KOPT-K1 (cell line): Measurements from ENCODE around the gene NUP93.

Source experiments
- H3K27ac ChIP-seq: fragments of 200-600 bp; sonication (generic); 2 replicates; pipeline ENCODE4 v1.5.1; 2016; ENCODE audit warnings: antibody characterized with exemption, mild to moderate bottlenecking, low read depth, low read length; ENCODE audit not compliant: poor library complexity, severe bottlenecking
- H3K36me3 ChIP-seq: fragments of 200-600 bp; sonication (generic); 2 replicates; pipeline ENCODE4 v1.5.1; 2017; ENCODE audit warnings: antibody characterized with exemption, mild to moderate bottlenecking, low read length, moderate library complexity; ENCODE audit not compliant: insufficient read depth
- H3K9me3 ChIP-seq: fragments of 200-600 bp; sonication (generic); 2 replicates; pipeline ENCODE4 v1.5.1; 2017; ENCODE audit warnings: antibody characterized with exemption, low read length, mild to moderate bottlenecking; ENCODE audit not compliant: insufficient read depth, poor library complexity, severe bottlenecking

NUP93 gene

DNA sequence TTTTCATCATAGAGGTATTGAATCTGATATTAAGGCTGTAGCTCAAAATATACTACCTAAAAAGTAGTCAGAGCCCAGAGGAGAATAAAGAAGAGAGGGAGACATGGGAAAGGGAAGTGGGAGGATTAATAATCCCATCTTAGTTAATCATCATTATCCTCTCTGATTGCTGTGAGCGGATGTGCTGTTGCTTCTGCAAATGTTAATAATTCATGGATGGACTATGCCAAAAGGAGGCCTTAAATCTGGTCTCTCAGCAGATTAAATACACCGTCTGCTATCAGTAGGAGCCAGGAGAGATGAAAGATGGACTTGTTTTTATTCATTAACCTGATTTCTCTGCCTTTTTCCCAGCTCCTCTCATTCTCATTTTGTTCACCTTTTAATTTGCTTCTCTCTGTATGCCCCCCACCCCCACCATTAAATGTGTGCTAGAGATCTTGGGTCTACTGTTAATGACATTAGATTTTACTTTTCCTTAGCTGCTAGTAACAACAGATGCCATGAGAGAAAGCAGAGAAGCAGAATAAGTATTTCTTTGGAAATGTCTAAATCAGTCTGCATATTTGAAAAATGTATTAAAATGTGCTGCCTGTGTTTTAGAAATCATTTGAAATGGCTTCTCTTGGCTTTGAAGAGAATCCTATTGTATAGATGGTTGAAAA, 44.2 kb downstream of the NUP93 start:
- no peak overlapping the region for H3K27ac ChIP-seq
- H3K36me3 ChIP-seq = no peaks in the 10 kb centered on the region
- no peaks in the 10 kb centered on the region for H3K9me3 ChIP-seq

DNA sequence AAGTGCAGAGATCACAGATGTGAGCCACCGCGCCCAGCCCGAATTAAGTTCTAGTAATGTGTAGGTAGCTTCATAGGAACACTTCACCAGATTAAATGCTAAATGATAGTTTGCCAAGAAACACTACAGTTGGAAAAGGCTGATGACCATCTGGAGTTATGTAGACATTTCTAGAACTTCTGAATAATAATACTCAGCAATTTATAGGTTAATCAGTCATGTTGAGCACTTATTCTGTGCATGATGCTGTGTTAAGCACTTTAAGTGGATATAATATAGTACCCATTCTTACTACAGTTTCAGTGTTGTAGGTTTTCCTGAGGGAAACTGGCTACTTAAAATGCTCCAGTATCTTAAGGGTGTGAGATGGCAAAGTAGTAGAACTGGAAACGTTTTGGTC, 45.2 kb downstream of the NUP93 start:
- Histone ChIP-seq H3K36me3 (no peaks in the 10 kb centered on the region), H3K9me3 (no peaks in the 10 kb centered on the region), H3K27ac (no peak overlapping the region)

DNA sequence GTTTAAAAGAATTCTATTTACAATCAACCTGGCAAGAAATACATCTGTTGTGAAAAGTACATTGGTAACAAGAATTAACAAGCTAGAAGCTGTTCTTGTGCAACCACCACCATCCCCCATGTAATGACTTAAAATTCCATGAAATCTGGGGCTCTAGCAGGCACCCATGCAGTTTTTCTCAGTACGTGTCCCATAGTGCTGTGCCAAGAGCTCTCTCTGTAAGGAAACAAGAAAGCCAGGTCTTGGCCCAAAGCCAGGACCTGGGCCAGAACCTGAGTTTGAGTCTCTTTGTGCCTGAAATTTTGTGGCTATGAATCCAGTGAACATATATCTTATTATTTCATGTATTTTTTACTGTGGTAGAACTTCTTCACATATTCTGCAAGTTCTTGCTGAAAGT, 46.6 kb downstream of the NUP93 start:
- Histone ChIP-seq H3K27ac (no peak overlapping the region), H3K36me3 (no peaks in the 10 kb centered on the region), H3K9me3 (no peaks in the 10 kb centered on the region)

DNA sequence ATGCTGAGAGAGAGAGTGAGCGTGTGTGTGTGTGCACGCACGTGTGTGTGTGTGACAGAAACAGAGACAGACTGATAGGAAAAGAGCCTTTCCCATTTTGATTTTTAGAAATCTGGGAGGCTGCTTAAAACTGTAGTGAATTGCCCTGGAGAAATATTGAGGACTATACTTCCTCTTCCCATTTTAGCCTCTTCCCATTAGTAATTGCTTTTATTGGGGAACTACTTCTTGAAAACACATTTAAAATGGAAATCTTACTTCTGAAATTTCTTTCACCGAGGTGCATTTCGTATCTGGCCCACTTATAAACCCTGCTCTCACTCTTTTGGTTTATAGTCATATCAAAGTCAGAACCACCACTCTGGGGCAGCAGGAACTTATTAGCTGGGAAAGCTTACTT, 47.1 kb downstream of the NUP93 start:
- Histone ChIP-seq H3K27ac (no peak overlapping the region), H3K36me3 (no peaks in the 10 kb centered on the region), H3K9me3 (no peaks in the 10 kb centered on the region)

DNA sequence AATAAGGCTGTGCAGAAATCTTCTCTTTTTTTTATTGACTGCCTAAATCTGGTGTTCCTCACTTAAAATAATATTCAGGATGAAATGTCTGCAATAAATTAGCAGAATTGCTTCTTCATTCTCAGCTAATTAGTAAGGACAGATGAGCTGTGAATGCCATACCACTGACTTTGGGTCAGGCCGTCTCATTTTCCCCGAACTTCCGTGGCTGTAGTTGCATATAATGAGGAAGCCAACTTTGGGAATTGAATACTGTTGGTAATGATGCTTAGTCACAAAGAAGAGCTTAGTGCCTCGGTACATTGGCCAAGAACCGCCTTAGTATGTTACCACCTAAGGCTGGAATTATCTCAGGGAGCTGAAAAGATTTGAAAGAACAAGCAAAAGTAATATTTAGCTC, 47.6 kb downstream of the NUP93 start:
- Histone ChIP-seq H3K9me3 (no peaks in the 10 kb centered on the region), H3K27ac (no peak overlapping the region)

DNA sequence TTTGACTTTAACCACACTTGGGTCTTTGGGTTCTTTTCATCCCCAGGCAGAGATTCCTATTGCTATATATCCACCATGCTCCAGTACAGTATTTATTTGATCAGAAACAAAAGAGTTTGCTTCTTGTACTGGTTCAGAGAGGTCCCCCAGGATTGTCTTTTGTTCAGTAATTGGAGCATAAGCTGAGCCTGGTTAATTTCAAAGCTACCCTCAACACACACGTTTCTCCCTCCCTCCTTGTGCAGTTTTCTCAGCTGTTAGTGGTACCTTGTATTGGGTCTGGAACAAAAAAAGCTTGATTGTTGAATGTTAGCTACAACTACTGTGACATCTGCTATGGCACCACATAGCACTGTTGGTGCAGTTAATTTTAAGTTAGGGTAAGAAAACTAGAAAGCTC, 50.0 kb downstream of the NUP93 start:
- no peak overlapping the region for H3K27ac ChIP-seq
- no peaks in the 10 kb centered on the region for H3K36me3 ChIP-seq
- H3K9me3 ChIP-seq = no peaks in the 10 kb centered on the region

More for the DNA sequence above, 47.6 kb downstream of the NUP93 start:
- no peaks in the 10 kb centered on the region for H3K36me3 ChIP-seq

DNA sequence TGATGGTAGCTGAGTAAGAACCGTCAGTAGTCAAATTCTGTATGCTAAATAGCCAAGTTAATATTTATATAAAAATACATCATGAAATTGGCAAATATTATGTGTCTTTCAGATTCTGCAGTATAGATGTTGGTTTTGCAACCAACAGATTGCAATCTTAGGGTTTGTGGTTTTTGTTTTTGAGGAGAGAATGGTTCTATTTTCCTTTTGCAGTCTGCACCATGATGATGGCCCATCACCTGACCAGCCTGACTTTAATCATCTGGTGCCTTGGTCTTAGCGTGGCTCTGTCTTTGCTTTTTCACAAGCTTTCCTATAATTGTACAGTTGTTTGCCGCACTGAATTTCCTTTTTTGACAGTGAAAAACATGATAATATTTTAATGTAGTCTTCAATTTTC, 50.7 kb downstream of the NUP93 start:
- no peaks in the 10 kb centered on the region for H3K36me3 ChIP-seq
- no peak overlapping the region for H3K27ac ChIP-seq
- H3K9me3 ChIP-seq = no peaks in the 10 kb centered on the region

DNA sequence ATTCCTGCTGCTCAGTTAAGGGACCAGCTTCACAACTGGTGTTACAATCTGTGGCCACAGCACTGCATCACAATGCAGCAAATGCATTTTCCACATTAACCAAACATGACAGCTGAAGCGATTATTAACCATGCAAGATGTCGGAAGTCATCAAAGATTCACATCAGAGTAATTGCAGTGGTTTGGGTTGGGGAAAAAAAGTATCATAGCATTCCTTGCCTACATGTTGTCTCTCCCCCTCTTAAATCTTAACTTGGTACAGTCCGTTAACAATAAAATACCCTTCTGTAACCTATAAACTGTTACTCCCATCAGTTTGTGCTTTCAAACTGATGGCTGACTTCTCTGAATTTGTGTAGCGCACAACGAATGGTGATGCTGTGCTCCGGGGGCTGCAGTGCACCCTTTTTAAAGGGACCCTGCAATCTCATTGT, 51.6 kb downstream of the NUP93 start:
- H3K27ac ChIP-seq = no peak overlapping the region
- no peaks in the 10 kb centered on the region for H3K9me3 ChIP-seq
- no peaks in the 10 kb centered on the region for H3K36me3 ChIP-seq

DNA sequence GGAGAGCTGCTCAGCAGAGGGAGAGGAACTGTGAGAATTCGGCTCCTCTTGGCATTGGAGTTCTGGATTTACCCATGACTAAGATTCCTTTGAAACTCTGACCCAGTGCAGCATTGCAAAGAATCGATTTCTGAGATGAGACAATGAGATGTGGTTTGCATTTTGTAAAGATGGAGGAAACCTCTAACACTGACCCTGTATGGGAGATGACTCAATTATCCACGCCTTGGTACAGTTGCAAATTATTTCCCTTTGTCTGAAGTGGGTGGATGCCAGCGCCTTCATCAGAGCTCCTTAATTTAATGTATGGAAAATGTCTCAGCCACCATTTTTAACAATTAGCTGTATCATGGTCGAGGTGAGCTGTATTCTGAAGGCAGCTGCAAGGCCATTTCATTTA, 53.4 kb downstream of the NUP93 start:
- no peaks in the 10 kb centered on the region for H3K9me3 ChIP-seq
- H3K27ac ChIP-seq = no peak overlapping the region
- peaks cover 7% of the 10 kb centered on the region; the same call in 1 of the 2 replicates for H3K36me3 ChIP-seq

DNA sequence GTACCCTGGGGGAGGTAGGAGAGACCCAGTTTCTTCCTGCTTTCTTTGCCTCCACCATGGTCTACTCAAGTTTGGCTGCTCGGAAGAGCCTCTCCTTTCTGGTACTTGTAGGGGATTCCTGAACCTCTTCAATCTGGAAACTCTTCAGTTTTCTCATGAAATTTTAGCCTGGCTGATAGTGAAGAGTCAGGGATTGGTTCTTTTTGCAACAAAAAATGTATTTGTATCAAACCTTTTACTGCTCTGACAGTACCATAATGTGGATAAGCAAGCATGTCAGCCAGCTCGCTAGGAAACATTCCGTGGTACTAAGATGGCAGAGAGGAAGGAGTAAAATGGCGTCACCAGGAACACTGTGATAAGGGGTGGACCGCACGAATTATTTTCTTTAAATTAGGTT, 55.4 kb downstream of the NUP93 start:
- Histone ChIP-seq H3K9me3 (no peaks in the 10 kb centered on the region), H3K27ac (no peak overlapping the region), H3K36me3 (peaks cover 7% of the 10 kb centered on the region; the same call in 1 of the 2 replicates)

DNA sequence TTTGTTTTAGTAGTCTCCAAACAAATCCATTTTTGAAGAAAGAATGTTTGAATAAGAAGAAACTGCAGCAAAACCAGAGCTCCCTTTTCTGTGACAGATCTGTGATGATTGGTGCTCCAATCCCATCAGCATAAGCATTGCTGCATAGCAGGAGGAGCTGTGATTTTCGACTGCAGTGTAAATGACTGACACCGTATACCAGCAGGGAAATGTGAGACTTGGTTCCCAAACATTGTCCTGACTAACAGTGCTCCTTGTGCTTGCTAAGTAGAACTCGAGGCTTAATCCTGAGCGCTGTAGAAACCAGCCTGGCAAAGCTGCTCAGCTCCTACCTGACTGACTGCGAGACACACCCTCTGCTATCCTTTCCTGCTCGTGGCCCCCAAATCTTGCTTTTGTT, 57.2 kb downstream of the NUP93 start:
- no peaks in the 10 kb centered on the region for H3K9me3 ChIP-seq
- H3K36me3 ChIP-seq = peaks cover 7% of the 10 kb centered on the region; the same call in 1 of the 2 replicates
- H3K27ac ChIP-seq = no peak overlapping the region

DNA sequence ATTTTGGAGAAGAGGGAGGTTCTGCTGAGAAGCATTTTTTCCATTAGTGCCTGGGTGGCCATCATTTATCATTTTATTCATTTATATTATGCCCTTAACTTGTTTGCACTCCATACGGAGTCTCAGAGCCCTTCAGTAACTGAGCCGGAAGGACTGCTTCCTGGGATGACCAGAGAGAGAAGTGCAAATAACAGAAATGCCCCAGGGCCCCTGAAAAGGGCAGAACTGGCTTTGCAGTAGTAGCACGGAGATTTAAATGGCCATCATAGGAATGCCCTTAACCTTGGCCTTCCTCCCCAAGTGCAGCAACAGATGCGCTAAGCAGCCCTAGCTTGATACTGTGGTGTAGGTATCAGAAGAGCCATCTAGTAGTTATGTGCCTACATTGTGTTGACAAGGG, 58.5 kb downstream of the NUP93 start:
- Histone ChIP-seq H3K27ac (no peak overlapping the region), H3K36me3 (peaks cover 7% of the 10 kb centered on the region; the same call in 1 of the 2 replicates), H3K9me3 (no peaks in the 10 kb centered on the region)

DNA sequence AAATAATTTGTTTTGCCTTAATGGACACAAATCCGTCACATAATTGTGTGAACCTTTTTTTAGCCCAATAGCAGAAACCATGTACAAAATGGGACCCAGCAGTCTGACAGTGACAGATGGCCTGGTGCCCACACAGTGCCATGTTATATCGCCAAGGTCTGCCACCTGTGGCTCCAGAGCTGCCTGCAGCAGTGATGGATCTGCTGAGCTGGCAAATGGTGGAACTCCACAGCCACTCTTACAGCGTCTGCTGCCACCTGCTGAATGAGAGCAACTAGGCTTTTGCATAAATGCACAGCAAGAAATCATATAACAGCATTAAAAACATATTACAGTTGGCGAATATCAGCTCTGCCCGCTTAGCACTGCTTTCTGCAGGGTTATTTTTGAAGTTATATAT, 59.4 kb downstream of the NUP93 start:
- Histone ChIP-seq H3K27ac (no peak overlapping the region), H3K36me3 (peaks cover 7% of the 10 kb centered on the region; the same call in 1 of the 2 replicates), H3K9me3 (no peaks in the 10 kb centered on the region)

DNA sequence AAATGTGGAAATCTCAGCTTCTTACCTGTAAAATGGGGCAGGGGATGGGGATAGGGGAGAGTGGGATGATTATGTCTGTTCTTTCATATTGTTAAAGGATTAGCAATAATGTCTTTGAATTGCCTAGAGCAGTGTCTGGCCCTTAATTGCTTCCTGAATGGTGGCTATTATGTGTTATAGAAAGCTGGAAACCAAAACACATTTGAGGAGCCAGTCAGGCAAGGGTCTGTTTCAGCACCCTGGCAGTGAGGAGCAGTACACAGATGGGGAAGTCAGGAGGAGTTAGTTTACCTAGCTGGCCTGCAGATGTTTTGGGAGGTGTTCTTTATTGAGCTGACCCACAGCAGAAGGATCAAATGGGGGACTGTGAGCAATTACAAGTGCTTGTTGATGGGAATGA, 63.0 kb downstream of the NUP93 start:
- H3K27ac ChIP-seq = no peak overlapping the region
- H3K36me3 ChIP-seq = no peaks in the 10 kb centered on the region; the same call in 1 of the 2 replicates
- no peaks in the 10 kb centered on the region for H3K9me3 ChIP-seq

DNA sequence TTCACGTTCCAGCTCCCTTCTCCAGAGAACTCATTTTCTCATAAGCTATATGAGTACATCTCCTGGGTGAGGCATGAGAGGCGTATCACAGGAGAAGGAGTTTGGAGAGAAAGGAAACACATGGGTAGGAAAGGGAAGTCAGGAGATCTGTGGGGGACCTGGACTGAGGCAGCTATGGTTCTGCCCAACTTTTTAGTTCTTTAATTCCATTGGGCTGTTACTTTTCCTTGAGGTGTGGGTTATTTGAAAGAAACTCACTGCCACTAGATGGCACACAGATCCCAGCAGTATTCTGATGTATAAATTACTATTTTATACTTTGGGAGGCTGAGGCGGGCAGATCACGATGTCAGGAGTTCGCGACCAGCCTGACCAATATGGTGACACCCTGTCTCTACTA, 63.6 kb downstream of the NUP93 start:
- peaks cover 5% of the 10 kb centered on the region; the same call in 1 of the 2 replicates for H3K36me3 ChIP-seq
- H3K9me3 ChIP-seq = no peaks in the 10 kb centered on the region
- no peak overlapping the region for H3K27ac ChIP-seq

DNA sequence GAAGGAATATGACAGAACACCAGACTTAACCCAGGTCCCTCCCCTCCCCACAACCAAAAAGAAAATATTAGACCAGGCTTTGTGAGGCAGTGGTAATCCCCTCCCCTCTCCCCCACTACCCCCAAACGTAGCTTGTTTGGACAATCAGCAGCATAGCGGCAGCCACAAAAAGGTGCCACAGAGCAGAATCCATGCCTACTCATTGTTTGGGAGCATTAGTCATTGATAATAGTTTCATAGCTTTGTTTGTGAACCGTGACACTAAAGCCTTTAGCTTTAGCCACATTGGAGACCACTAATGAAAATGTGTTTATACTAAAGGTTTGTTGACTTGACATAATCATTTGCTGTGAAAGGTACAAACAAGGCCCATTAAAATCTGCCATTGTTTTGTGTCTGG, 65.1 kb downstream of the NUP93 start:
- peaks cover 10% of the 10 kb centered on the region; the same call in 1 of the 2 replicates for H3K36me3 ChIP-seq
- H3K9me3 ChIP-seq = no peaks in the 10 kb centered on the region
- H3K27ac ChIP-seq = no peak overlapping the region
